BJ (cell line): ENCODE measurements around the gene BUB1. TPM values are rescaled to one million over a fixed set of nuclear protein-coding genes. Genes with fewer than 3 reads are reported as not detected.
"Not testable (repeated sequence)": the region's sequence is repeated elsewhere in the genome, so short reads cannot be mapped to it uniquely, and the experiment has no call there.

Experiments
- CTCF ChIA-PET: fragments of 350-600 bp; formaldehyde crosslinking; extraction: SDS; loops from one replicate; lab custom pipeline; 2021; ENCODE audit warnings: antibody characterized with exemption, inconsistent platforms; lab: Yijun Ruan, JAX
- POLR2A ChIA-PET: fragments of 300-600 bp; sonication (Branson Sonifier 250); formaldehyde crosslinking; extraction: SDS; loops from one replicate; lab custom pipeline; 2021; ENCODE audit warnings: antibody characterized with exemption; lab: Charles Lee
- DNase-seq: peaks from one replicate; pipeline ENCODE4 v3.0.0-alpha.2; 2011; ENCODE audit warnings: low read depth
- H3K27me3 ChIP-seq: 2 replicates; pipeline ENCODE4 v1.6.0; 2011; ENCODE audit warnings: low read length; ENCODE audit not compliant: control insufficient read depth, insufficient read depth
- H3K36me3 ChIP-seq: 2 replicates; pipeline ENCODE4 v1.5.1; 2011; ENCODE audit warnings: low read length; ENCODE audit not compliant: control insufficient read depth, insufficient read depth
- H3K4me3 ChIP-seq: 2 replicates; pipeline ENCODE4 v1.5.1; 2011; ENCODE audit warnings: low read depth, mild to moderate bottlenecking, control low read depth, low read length
- polyA plus RNA-seq: library from polyadenylated mRNA; depleted of rRNA; stranded (reverse); fragments of >200 nt; gene quantifications from 2 replicates; pipeline ENCODE4 v1.2.3, GENCODE V29; 2011
- TF ChIP-seq, protein P1 (sequence below): IDR thresholded peaks from 2 replicates; pipeline ENCODE4 v1.5.1; 2011; ENCODE audit warnings: low read depth, mild to moderate bottlenecking, control low read depth, inconsistent platforms, low read length, moderate library complexity; ENCODE audit not compliant: insufficient read depth

BUB1 gene
- polyA plus RNA-seq, 1 experiment = 22.2 TPM

DNA sequence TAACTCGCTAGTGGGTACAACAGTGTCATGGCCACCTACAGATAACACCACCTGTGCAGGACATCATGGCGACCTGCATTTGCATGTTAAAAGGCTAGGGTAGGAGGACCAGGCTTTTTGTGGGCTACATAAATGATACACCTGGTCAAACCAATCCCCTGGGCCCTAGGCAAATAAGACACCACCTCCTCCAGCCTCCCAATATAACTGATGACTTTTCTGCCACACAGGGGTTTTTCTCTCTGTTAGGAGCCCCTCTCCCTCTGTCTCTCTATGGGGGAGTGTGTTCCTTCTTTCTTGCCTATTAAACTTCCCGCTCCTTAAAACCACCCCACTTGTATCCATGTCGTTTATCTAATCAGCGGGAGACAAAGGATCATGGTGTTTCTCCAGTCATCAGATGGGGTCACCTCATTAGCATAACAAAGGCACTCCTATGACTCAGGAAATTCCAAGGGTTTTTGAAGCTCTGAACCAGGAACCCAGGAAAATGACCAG lies 10.8 kb upstream of the BUB1 start:
- H3K36me3 ChIP-seq = no peaks in the 10 kb centered on the region
- ChIA-PET CTCF (interaction anchor here (1.0 kb wide), 2 partner anchors 8 to 9 kb away, joined by 3 to 4 read pairs; no protein-coding TSS in a partner anchor), POLR2A (no interaction called here)
- TF ChIP-seq, protein P1, sequence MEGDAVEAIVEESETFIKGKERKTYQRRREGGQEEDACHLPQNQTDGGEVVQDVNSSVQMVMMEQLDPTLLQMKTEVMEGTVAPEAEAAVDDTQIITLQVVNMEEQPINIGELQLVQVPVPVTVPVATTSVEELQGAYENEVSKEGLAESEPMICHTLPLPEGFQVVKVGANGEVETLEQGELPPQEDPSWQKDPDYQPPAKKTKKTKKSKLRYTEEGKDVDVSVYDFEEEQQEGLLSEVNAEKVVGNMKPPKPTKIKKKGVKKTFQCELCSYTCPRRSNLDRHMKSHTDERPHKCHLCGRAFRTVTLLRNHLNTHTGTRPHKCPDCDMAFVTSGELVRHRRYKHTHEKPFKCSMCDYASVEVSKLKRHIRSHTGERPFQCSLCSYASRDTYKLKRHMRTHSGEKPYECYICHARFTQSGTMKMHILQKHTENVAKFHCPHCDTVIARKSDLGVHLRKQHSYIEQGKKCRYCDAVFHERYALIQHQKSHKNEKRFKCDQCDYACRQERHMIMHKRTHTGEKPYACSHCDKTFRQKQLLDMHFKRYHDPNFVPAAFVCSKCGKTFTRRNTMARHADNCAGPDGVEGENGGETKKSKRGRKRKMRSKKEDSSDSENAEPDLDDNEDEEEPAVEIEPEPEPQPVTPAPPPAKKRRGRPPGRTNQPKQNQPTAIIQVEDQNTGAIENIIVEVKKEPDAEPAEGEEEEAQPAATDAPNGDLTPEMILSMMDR = no peak
- H3K27me3 ChIP-seq = peaks cover 16% of the 10 kb centered on the region
- no peak overlapping the region for H3K4me3 ChIP-seq
- no peak for DNase-seq

DNA sequence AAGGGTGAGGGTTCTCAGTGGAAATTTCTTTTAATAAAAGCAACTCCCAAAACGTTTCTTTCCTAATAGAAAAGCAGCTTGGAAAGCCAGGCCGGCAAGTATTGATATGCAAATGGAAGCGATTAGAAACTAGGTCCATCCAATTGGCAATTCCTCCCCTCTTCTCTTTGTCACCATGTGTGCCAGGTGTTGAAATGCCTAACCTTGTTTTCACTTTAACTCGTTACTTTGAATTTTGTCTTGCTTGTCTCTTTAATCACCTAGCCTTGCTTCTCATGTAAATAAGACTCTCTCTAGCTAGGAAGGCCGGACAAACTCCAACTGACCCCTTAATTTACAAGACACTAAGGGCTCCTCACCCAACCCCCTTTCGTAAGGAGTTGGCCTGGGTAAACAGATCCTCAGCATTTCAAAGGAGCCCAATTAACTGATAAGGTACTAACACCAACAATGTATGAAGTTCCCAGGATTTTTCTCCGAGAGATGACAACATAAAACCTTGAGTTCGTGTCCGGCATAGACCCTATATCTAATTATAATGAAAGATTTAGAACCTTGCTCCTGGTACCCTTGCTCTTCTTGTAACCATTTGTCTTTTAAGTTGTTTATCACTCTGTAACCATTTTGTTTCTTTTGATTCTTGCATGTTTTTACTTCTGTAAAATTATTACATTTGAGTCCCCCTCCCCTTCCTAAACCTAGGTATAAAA lies 10.1 kb upstream of the BUB1 start:
- DNase-seq, H3K36me3 ChIP-seq, POLR2A ChIA-PET, H3K4me3 ChIP-seq: not testable (repeated sequence)
- H3K27me3 ChIP-seq = peaks cover 15% of the 10 kb centered on the region
- CTCF ChIA-PET = interaction anchor here (1.3 kb wide), 1 partner anchor 14 kb away, joined by 3 read pairs; no protein-coding TSS in a partner anchor

GRCh38 chr2:110682872-110683271 lies 5.0 kb upstream of the BUB1 start:
- POLR2A ChIA-PET = no interaction called here
- TF ChIP-seq, protein P1 = no peak
- no peak for DNase-seq
- Histone ChIP-seq H3K27me3 (peaks cover 5% of the 10 kb centered on the region), H3K4me3 (no peak overlapping the region), H3K36me3 (no peaks in the 10 kb centered on the region)
- CTCF ChIA-PET = no interaction called here

DNA sequence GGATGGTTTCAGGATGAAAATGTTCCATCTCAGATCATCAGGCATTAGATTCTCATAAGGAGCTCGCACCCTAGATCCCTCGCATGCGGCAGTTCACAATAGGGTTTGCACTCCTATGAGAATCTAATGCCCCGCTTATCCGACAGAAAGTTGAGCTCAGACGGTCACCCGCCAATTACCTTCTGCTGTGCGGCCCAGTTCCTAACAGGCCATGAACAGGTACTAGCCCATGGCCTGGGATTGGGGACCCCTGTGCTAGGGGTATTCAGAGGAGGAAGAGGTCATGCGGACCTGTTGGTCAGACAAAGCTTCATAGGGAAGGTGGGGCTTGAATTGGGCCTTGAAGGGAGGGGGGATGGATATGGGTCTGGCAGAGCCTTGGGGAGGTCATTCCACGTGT lies 4.4 kb upstream of the BUB1 start:
- Histone ChIP-seq H3K4me3 (no peak overlapping the region), H3K27me3 (peaks cover 5% of the 10 kb centered on the region), H3K36me3 (no peaks in the 10 kb centered on the region)
- CTCF ChIA-PET = no interaction called here
- DNase-seq = no peak
- TF ChIP-seq, protein P1 = no peak
- POLR2A ChIA-PET = no interaction called here

DNA sequence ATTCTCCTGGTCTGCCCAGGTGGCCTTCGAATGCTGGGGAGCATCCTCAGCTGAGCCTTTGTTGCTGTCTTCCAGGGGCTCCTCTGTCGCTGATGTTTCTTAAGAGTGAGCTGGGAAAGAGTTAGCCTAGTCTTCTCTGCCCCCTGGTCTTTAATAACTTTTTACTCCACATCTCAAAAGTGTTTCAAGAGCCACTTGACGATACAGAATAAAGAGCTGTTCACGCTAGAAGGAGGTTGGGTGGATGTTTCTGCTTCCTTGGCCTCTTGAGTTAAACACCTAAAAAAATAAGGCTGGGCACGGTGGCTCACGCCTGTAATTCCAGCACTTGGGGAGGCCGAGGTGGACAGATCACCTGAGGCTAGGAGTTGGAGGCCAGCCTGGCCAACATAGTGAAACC lies 2.8 kb upstream of the BUB1 start:
- Histone ChIP-seq H3K36me3 (no peaks in the 10 kb centered on the region), H3K27me3 (peaks cover 3% of the 10 kb centered on the region), H3K4me3 (no peak overlapping the region)
- POLR2A ChIA-PET = no interaction called here
- TF ChIP-seq, protein P1 = no peak
- DNase-seq = no peak
- CTCF ChIA-PET = interaction anchor here (0.7 kb wide), 1 partner anchor 8 kb away, joined by 3 read pairs; no protein-coding TSS in a partner anchor
